ENCODE results near the gene LMX1A.

GRCh38 chr1:165288350-165289120 lies 68.0 kb downstream of the LMX1A start:
- TF ChIP-seq EP300 (IDR thresholded peaks at IDR 0.05; ENCODE audit: borderline replicate concordance) (no peak), FOXM1 (IDR thresholded peaks at IDR 0.05; ENCODE audit: borderline replicate concordance, low read depth) (no peak), USF1 (IDR thresholded peaks at IDR 0.05) (no peak), YY1 (IDR thresholded peaks at IDR 0.05; ENCODE audit: low read depth) (no peak), NFIC (IDR thresholded peaks at IDR 0.05) (no peak), REST (IDR thresholded peaks at IDR 0.05; ENCODE audit: low read depth) (no peak), TAF1 (IDR thresholded peaks at IDR 0.05; ENCODE audit: low read depth) (no peak), RAD21 (IDR thresholded peaks at IDR 0.05; ENCODE audit: low read depth) (no peak), TCF12 (IDR thresholded peaks at IDR 0.05; ENCODE audit: low read depth) (no peak), MAX (IDR thresholded peaks at IDR 0.05) (no peak), ZBTB7A (IDR thresholded peaks at IDR 0.05; ENCODE audit: low read depth) (no peak), EGR1 (IDR thresholded peaks at IDR 0.05) (no peak), CREB1 (IDR thresholded peaks at IDR 0.05; ENCODE audit: low read depth) (no peak), CEBPB (IDR thresholded peaks at IDR 0.05) (no peak)
